Ascending aorta (tissue), 2 donors: ENCODE measurements around the gene GFM1. TPM values are rescaled to one million over a fixed set of nuclear protein-coding genes. Genes with fewer than 3 reads are reported as not detected.

Source experiments
- DNase-seq, 2 donors: peaks; one replicate each; pipeline ENCODE4 v3.0.0-alpha.2; 2019; ENCODE audit warnings: low spot score in 2 of 2
- H3K27ac ChIP-seq, 2 donors: fragments of 200-600 bp; sonication (generic); one replicate each; pipeline ENCODE4 v1.5.1; 2016 to 2017; ENCODE audit warnings: mild to moderate bottlenecking in 1 of 2
- H3K27me3 ChIP-seq: fragments of 200-600 bp; sonication (generic); one replicate; pipeline ENCODE4 v1.5.1; 2017
- H3K36me3 ChIP-seq, 2 donors: fragments of 200-600 bp; sonication (generic); one replicate each; pipeline ENCODE4 v1.5.1; 2016
- H3K4me1 ChIP-seq, 2 donors: fragments of 200-600 bp; sonication (generic); one replicate each; pipeline ENCODE4 v1.5.1; 2016 to 2017; ENCODE audit warnings: mild to moderate bottlenecking in 1 of 2
- H3K4me3 ChIP-seq, 2 donors: fragments of 200-600 bp; sonication (generic); one replicate each; pipeline ENCODE4 v1.5.1; 2016 to 2017; ENCODE audit warnings: mild to moderate bottlenecking in 1 of 2
- H3K9me3 ChIP-seq, 2 donors: fragments of 200-600 bp; sonication (generic); one replicate each; pipeline ENCODE4 v1.5.1; 2016
- intact Hi-C: fragments of 100-400 bp; cut with DNase I; formaldehyde crosslinking; loops from one replicate; pipeline ENCODE4 v1.15.1; 2023
- total RNA-seq: library from RNA; depleted of rRNA; stranded (reverse); fragments of >200 nt; gene quantifications from one replicate; pipeline ENCODE4 v1.1.0, GENCODE V29; 2016
- TF ChIP-seq, protein P1 (sequence below), 3 experiments: fragments of 200-600 bp in 2 of 3; fragments of 450-650 bp in 1 of 3; sonication (generic) in 2 of 3; IDR thresholded peaks; one replicate each; pipeline ENCODE4 v1.5.1; 2016 to 2019; ENCODE audit warnings: antibody characterized with exemption in 3 of 3, mild to moderate bottlenecking in 1 of 3, moderate library complexity in 1 of 3

Gene GFM1
- total RNA-seq, 1 donor from 2014 or later: 13.9 TPM

DNA sequence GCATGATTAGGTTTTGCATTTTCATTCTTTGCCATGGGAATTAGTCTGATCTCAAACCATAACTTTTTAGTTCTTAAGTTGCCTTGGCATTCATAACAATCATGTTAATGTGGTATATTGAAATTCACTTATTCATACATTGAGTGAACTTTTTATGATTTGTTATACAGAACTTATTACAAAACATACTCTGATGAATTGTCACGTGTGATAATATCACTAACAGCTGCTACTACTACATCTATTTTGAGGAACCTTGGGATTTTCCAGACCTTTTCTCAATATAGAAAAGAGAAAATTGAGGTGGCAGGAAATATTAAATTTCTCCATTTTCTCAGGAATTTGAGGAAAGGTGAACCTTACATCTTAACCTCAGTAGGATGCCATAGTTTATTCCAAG lies 18.9 kb downstream of the GFM1 start:
- Histone ChIP-seq H3K27ac (no peak overlapping the region), H3K4me3 (no peak overlapping the region), H3K36me3 (peaks cover 32 to 64% of the 10 kb centered on the region in 2 donors), H3K27me3 (no peaks in the 10 kb centered on the region), H3K4me1 (no peaks in the 10 kb centered on the region), H3K9me3 (no peaks in the 10 kb centered on the region)
- no peak for DNase-seq
- TF ChIP-seq, protein P1, sequence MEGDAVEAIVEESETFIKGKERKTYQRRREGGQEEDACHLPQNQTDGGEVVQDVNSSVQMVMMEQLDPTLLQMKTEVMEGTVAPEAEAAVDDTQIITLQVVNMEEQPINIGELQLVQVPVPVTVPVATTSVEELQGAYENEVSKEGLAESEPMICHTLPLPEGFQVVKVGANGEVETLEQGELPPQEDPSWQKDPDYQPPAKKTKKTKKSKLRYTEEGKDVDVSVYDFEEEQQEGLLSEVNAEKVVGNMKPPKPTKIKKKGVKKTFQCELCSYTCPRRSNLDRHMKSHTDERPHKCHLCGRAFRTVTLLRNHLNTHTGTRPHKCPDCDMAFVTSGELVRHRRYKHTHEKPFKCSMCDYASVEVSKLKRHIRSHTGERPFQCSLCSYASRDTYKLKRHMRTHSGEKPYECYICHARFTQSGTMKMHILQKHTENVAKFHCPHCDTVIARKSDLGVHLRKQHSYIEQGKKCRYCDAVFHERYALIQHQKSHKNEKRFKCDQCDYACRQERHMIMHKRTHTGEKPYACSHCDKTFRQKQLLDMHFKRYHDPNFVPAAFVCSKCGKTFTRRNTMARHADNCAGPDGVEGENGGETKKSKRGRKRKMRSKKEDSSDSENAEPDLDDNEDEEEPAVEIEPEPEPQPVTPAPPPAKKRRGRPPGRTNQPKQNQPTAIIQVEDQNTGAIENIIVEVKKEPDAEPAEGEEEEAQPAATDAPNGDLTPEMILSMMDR (IDR thresholded peaks at IDR 0.05): no peak
- intact Hi-C loops: no loop called here

DNA sequence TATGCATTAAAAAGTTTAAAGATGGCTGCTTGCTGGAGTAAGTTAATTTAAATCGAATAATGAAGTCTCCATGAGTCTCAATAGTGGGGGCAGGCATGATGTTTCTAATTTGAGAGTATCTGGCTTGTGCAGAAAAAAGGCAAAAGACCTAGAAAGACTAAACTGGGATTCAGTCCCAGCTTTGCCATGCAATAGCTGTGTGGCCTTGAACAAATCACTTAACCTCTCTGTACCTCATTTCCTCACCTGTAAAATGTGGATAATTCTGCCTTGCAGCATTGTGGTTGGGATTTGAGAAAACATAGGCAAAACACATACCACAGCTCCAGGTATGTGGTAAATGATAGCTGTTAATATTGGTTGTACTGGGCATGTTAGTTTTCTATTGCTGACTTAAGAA lies 19.5 kb downstream of the GFM1 start:
- peaks cover 32 to 68% of the 10 kb centered on the region in 2 donors for H3K36me3 ChIP-seq
- intact Hi-C loops: no loop called here
- no peak overlapping the region for H3K4me3 ChIP-seq

DNA sequence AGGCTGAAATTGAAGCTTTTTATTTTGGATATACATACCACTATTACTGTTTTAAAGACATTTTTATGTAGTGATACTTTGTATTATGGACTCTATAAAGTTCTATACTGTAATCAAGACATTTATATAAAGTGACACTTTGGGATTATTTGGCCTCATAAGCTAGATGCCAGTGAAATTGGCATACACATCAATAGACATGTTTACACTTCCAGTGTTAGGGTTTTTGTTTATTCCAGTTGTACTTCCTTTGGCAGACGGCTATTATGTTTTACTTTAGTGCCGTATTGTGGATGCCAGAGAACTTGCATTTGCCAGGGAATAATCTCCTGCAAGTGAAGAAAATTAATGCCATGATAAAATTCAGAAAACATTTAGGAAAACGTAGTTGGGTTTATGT lies 22.1 kb downstream of the GFM1 start:
- intact Hi-C loops: no loop called here
- Histone ChIP-seq H3K9me3 (no peaks in the 10 kb centered on the region), H3K36me3 (peaks cover 20 to 50% of the 10 kb centered on the region in 2 donors), H3K4me1 (no peaks in the 10 kb centered on the region), H3K27me3 (no peaks in the 10 kb centered on the region), H3K27ac (no peak overlapping the region), H3K4me3 (no peak overlapping the region)
- TF ChIP-seq, protein P1 (IDR thresholded peaks at IDR 0.05): no peak
- DNase-seq: no peak

More for the DNA sequence above, 19.5 kb downstream of the GFM1 start:
- Histone ChIP-seq H3K27me3 (no peaks in the 10 kb centered on the region), H3K9me3 (no peaks in the 10 kb centered on the region), H3K4me1 (no peaks in the 10 kb centered on the region), H3K27ac (no peak overlapping the region)
- DNase-seq: no peak
- TF ChIP-seq, protein P1 (IDR thresholded peaks at IDR 0.05): no peak

DNA sequence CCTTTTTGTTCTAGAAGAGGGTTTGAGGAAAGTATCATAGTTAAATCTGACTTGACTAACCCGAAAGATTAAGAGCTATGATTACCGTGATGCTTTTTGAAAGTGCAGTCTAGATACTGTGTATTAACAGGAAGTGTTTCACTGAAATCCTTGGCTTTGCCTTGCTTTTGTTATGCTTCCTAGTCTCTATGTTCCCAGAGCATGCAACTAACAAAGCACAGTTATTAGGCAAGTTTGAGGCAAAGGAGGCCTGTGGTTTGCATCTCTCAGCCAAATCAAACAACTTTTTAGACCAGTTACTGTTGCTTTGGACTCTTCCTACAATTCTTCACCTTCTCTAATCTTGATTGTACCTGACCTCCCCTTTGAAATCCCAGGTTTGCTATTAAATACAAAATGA lies 24.2 kb downstream of the GFM1 start:
- Histone ChIP-seq H3K36me3 (peaks cover 14 to 42% of the 10 kb centered on the region in 2 donors), H3K4me3 (no peak overlapping the region), H3K9me3 (no peaks in the 10 kb centered on the region), H3K4me1 (no peaks in the 10 kb centered on the region), H3K27me3 (no peaks in the 10 kb centered on the region), H3K27ac (no peak overlapping the region)
- no peak for DNase-seq
- TF ChIP-seq, protein P1 (IDR thresholded peaks at IDR 0.05): no peak
- intact Hi-C loops: no loop called here

DNA sequence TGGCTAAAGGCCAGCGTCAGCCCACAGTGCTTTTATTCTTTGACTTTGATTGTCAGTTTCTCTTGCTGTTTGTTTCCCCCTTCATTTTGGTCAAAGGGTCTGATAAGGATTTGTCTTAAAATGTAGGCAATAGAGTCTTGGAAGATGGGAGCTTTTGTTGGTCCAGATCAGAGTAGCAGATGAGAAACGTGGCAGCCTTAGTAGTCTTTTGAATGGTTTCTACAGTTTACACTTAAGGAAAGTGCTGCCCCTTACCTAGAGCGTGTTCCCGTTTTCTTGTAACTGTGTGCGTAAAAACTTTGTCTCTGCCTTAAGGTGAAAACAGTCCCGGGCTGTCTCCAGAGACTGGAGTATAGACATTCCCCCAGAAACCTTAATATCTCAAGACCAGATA lies 27.5 kb downstream of the GFM1 start:
- Histone ChIP-seq H3K36me3 (peaks cover 9 to 29% of the 10 kb centered on the region in 2 donors), H3K4me1 (no peaks in the 10 kb centered on the region), H3K4me3 (peak overlapping the region; percentile 49 to 67), H3K9me3 (no peaks in the 10 kb centered on the region), H3K27ac (peak overlapping the region; percentile 32 to 74), H3K27me3 (no peaks in the 10 kb centered on the region)
- TF ChIP-seq, protein P1 (IDR thresholded peaks at IDR 0.05): no peak
- intact Hi-C loops: no loop called here
- no peak for DNase-seq
